Fibroblast of upper back skin (primary cell): ENCODE measurements around the gene KCNQ1.

Experiments
- DNase-seq: peaks from one replicate; pipeline ENCODE4 v3.0.0-alpha.2; 2013

The KCNQ1 gene

GRCh38 chr11:2898366-2899079 lies 453.7 kb downstream of the KCNQ1 start:
- DNase-seq, result peak; percentile 85
